Neuron (in vitro differentiated cells): Measurements from ENCODE around the gene MIB1.

Experiments used
- H2AFZ ChIP-seq: one replicate; pipeline ENCODE4 v1.6.1; 2013; ENCODE audit warnings: low read depth, mild to moderate bottlenecking, inconsistent platforms, low read length, moderate library complexity
- H3K27me3 ChIP-seq: one replicate; pipeline ENCODE4 v1.6.1; 2013; ENCODE audit warnings: low read length; ENCODE audit not compliant: insufficient read depth
- H3K36me3 ChIP-seq: one replicate; pipeline ENCODE4 v1.6.1; 2013; ENCODE audit warnings: low read length; ENCODE audit not compliant: insufficient read depth
- H3K4me1 ChIP-seq: one replicate; pipeline ENCODE4 v1.6.1; 2013; ENCODE audit warnings: low read length; ENCODE audit not compliant: insufficient read depth
- H3K4me3 ChIP-seq: 2 replicates; pipeline ENCODE4 v1.5.1; 2013; ENCODE audit warnings: mild to moderate bottlenecking, low read length, moderate library complexity
- H3K9me3 ChIP-seq: one replicate; pipeline ENCODE4 v1.6.1; 2013; ENCODE audit warnings: low read length

Gene MIB1

GRCh38 chr18:21805771-21806366 is 65.3 kb downstream of the MIB1 start:
- H3K4me1 ChIP-seq, result no peaks in the 10 kb centered on the region
- H3K27me3 ChIP-seq, result no peaks in the 10 kb centered on the region
- peaks cover 89% of the 10 kb centered on the region for H3K36me3 ChIP-seq
- H3K9me3 ChIP-seq, result peaks cover 13% of the 10 kb centered on the region
- H3K4me3 ChIP-seq, result no peak overlapping the region
- no peak overlapping the region for H2AFZ ChIP-seq

DNA sequence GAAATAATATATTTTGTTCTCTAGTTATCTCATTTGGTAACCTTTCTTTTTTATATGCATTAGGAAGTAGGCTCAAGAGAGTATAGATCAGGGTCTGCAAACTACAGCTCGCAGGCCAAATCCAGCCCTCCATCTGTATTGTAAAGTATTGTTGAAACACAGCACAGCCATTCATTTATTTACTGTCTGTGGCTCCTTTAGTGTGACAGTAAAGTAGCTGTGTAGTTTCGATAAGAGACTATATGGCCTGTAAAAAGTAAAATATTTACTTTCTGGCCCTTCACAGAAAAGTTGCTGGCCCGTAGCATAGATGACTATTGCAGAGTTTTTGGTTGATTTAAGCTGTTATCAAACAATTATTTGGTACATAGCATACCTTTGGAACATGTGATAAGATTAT is 67.6 kb downstream of the MIB1 start:
- Histone ChIP-seq H3K36me3 (peaks cover 79% of the 10 kb centered on the region), H3K4me3 (no peak overlapping the region), H3K4me1 (no peaks in the 10 kb centered on the region), H3K27me3 (no peaks in the 10 kb centered on the region), H3K9me3 (peaks cover 13% of the 10 kb centered on the region), H2AFZ (no peak overlapping the region)

- no peak overlapping the region for H2AFZ ChIP-seq
- H3K27me3 ChIP-seq, result no peaks in the 10 kb centered on the region
- peaks cover 77% of the 10 kb centered on the region for H3K36me3 ChIP-seq
Measured at GRCh38 chr18:21809725-21810124, 69.1 kb downstream of the MIB1 start.

GRCh38 chr18:21815101-21815500 is 74.5 kb downstream of the MIB1 start:
- Histone ChIP-seq H3K4me1 (no peaks in the 10 kb centered on the region), H2AFZ (no peak overlapping the region), H3K9me3 (no peaks in the 10 kb centered on the region), H3K36me3 (peaks cover 65% of the 10 kb centered on the region), H3K4me3 (no peak overlapping the region), H3K27me3 (no peaks in the 10 kb centered on the region)

More at GRCh38 chr18:21809725-21810124, 69.1 kb downstream of the MIB1 start:
- Histone ChIP-seq H3K9me3 (peaks cover 13% of the 10 kb centered on the region), H3K4me3 (no peak overlapping the region), H3K4me1 (no peaks in the 10 kb centered on the region)

- no peaks in the 10 kb centered on the region for H3K27me3 ChIP-seq
- H2AFZ ChIP-seq, result no peak overlapping the region
- no peaks in the 10 kb centered on the region for H3K4me1 ChIP-seq
- no peak overlapping the region for H3K4me3 ChIP-seq
- peaks cover 57% of the 10 kb centered on the region for H3K36me3 ChIP-seq
- no peaks in the 10 kb centered on the region for H3K9me3 ChIP-seq
Measured at GRCh38 chr18:21820033-21820810, 79.6 kb downstream of the MIB1 start.

DNA sequence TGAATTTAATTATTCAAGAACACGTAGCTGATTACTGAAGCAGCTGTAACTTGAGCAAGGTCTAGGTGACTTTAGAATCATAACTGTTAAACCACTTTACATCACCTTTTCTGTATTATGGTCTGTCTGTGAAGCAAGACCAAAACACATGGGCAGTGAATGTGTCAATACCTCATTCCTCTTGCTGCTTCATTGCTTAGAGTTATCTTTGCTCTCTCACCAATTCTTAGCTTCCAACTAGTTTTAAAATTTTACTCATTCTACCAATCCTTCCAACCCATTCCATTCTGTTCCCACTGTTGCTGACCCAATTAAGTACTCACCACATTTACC is 80.2 kb downstream of the MIB1 start:
- Histone ChIP-seq H3K9me3 (no peaks in the 10 kb centered on the region), H3K27me3 (no peaks in the 10 kb centered on the region), H3K4me3 (no peak overlapping the region), H3K36me3 (peaks cover 51% of the 10 kb centered on the region), H2AFZ (no peak overlapping the region), H3K4me1 (no peaks in the 10 kb centered on the region)

DNA sequence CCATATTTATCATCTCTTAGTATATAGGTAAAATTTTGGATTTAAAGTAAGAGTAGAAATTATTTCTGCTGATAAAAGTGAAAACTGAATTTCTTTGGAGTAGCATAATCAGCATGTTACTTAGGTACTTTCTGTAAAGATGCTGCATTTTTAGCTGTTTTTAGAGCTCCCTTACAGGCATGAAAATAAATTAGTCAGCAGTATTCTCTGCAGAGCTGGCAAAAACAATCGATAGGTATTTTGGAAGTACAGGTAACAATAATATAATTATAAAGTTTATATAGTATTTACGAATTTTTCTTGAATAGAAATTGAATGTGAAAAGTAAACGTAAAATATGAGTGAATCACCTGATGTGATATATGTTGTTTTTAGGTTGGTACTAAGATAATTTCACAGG is 83.3 kb downstream of the MIB1 start:
- no peak overlapping the region for H2AFZ ChIP-seq

DNA sequence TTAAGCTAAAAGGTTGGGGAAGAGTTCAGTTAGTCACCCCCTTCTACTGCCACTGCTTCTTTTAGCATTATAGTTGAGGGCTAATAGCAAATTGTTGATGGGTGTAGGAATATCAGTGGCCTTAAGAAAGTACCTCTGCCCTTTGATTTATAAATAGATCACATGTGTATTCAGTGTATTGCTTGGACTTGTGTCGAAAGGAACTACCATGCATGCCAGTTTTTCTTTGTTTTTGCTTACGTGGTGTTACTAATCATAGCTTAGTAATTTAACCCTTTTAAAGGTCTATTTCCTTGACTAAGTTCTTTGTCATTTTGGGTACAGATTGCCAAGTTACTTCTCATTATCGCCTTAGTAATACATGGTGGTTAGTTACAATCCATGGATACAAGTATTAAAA is 85.6 kb downstream of the MIB1 start:
- peaks cover 26% of the 10 kb centered on the region for H3K36me3 ChIP-seq
- no peaks in the 10 kb centered on the region for H3K4me1 ChIP-seq
- no peaks in the 10 kb centered on the region for H3K9me3 ChIP-seq
- H2AFZ ChIP-seq, result no peak overlapping the region
- no peak overlapping the region for H3K4me3 ChIP-seq
- no peaks in the 10 kb centered on the region for H3K27me3 ChIP-seq

More for the DNA sequence above, 83.3 kb downstream of the MIB1 start:
- Histone ChIP-seq H3K27me3 (no peaks in the 10 kb centered on the region), H3K36me3 (peaks cover 38% of the 10 kb centered on the region), H3K9me3 (no peaks in the 10 kb centered on the region), H3K4me1 (no peaks in the 10 kb centered on the region), H3K4me3 (no peak overlapping the region)

DNA sequence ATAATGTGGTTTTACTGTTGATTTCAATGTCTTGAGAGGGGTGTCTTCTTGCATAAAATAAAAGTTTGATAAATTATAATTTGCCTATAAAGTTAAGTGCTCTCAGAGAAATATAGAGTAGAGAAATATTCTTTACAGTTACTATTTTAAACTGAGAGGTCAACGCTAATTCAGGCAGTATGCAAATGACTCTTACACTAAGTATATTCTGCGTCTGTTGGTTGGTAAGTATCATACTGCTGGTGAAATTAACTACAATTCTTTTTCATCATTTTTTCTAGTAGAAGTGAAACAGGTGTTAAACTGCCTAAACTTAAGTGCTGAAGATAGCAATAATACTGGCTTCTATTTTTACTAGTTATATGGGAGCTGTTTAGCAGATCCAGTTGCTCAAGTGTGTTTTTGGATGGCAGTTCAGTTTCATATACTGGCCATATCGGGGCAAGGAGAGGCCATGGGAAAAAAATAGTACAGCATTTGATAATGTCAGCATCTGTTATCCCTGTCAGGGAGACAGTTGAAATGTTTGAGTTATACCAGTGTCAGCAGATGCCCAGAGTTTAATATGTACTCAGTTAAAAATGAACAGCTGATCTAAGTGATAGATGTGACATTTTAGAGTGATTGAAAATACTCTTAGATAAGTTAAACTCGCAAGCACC is 86.2 kb downstream of the MIB1 start:
- H3K27me3 ChIP-seq, result no peaks in the 10 kb centered on the region
- H3K9me3 ChIP-seq, result no peaks in the 10 kb centered on the region
- no peak overlapping the region for H2AFZ ChIP-seq
- peaks cover 25% of the 10 kb centered on the region for H3K36me3 ChIP-seq
- no peak overlapping the region for H3K4me3 ChIP-seq
- H3K4me1 ChIP-seq, result no peaks in the 10 kb centered on the region

- Histone ChIP-seq H3K27me3 (no peaks in the 10 kb centered on the region), H2AFZ (no peak overlapping the region), H3K4me3 (no peak overlapping the region), H3K4me1 (no peaks in the 10 kb centered on the region), H3K9me3 (no peaks in the 10 kb centered on the region), H3K36me3 (peaks cover 22% of the 10 kb centered on the region)
Measured at GRCh38 chr18:21830532-21830931, 89.9 kb downstream of the MIB1 start.

DNA sequence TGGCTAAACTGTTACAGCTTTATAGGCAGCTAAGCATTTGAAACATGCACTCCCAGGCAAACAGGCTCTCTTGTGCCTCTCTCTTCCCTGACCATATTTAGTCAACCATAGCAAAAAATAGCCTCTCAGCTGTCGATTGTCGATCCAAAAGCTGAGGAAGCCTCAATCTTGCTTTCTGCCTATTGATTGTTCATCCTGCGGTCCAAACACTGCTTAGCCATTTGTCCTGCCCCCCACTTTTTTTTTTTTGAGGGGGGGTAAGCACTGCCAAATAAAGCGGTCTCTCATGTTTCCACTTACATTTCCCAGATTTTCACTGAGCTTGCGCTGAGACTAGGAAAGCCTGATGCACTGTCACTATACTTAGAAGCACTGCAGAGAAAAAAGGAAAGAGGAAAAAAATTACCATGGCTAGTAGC is 90.8 kb downstream of the MIB1 start:
- H3K4me3 ChIP-seq, result no peak overlapping the region
- no peaks in the 10 kb centered on the region for H3K9me3 ChIP-seq

DNA sequence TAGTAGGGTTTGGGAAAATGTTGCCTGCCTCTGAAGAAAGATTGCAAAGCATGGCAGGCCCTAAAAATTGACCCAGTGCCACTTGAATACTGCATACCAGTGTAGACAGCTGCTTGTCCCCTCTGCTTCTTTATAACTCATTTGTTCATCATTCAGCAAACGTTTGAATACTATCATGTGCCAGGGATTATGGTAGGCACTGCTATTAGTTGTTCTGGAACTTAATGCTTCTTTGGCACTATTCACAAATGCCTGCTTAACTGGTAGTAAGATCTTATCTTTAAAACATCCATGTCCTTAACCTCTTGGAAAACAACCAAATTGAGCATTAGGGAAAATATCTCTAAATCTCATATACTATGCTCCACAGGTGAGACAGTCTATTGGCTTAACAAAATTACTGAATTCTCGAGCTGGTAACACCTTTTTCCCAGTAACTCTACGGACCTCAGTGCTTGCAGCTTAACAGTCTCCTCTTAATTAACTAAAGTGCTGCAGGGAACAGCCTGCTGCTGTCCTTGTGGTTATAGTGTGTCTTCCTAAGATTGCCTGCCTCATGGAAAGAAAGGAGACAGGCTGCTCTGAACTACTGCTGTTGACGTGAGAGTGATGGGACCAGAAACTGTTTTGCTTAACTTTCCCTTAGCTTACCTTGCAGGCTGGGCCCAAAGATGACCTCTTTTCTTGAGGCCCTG is 93.2 kb downstream of the MIB1 start:
- no peaks in the 10 kb centered on the region for H3K27me3 ChIP-seq
- no peak overlapping the region for H3K4me3 ChIP-seq
- peaks cover 30% of the 10 kb centered on the region for H3K36me3 ChIP-seq
- H3K4me1 ChIP-seq, result no peaks in the 10 kb centered on the region
- no peaks in the 10 kb centered on the region for H3K9me3 ChIP-seq
- no peak overlapping the region for H2AFZ ChIP-seq

More for the DNA sequence above, 90.8 kb downstream of the MIB1 start:
- Histone ChIP-seq H3K4me1 (no peaks in the 10 kb centered on the region), H3K27me3 (no peaks in the 10 kb centered on the region), H2AFZ (no peak overlapping the region), H3K36me3 (peaks cover 22% of the 10 kb centered on the region)

DNA sequence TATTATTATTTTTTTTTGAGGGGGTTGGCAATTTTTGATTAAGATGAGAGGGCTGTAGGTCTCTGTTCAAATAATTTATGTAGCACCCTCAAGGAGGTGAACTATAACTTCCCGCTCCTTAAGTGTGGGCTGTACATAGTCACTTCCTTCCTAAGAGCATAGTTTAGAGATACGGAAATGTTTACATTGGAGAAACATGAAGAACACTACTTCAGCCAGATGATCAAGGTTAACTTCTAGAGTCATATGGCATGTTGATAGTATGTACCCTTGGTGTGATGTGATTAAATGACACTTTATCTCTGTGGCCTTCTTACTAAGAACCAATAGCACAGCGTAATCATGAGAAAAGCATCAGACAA is 93.7 kb downstream of the MIB1 start:
- no peak overlapping the region for H2AFZ ChIP-seq
- no peak overlapping the region for H3K4me3 ChIP-seq
- H3K9me3 ChIP-seq, result no peaks in the 10 kb centered on the region
- H3K4me1 ChIP-seq, result no peaks in the 10 kb centered on the region
- H3K27me3 ChIP-seq, result no peaks in the 10 kb centered on the region
- H3K36me3 ChIP-seq, result peaks cover 35% of the 10 kb centered on the region
